CD4-positive, alpha-beta T cell treated with Interleukin-15 for 4 hours (primary cell): ENCODE results near the gene NUDT3.
"Not testable (repeated sequence)": the region's sequence is repeated elsewhere in the genome, so short reads cannot be mapped to it uniquely, and the experiment has no call there.

ENCODE experiments used
- DNase-seq: peaks from one replicate; pipeline ENCODE4 v3.0.0-alpha.2; 2020; ENCODE audit warnings: low spot score

The NUDT3 gene

GRCh38 chr6:34370361-34370760 is 22.1 kb downstream of the NUDT3 start:
- no peak for DNase-seq

DNA sequence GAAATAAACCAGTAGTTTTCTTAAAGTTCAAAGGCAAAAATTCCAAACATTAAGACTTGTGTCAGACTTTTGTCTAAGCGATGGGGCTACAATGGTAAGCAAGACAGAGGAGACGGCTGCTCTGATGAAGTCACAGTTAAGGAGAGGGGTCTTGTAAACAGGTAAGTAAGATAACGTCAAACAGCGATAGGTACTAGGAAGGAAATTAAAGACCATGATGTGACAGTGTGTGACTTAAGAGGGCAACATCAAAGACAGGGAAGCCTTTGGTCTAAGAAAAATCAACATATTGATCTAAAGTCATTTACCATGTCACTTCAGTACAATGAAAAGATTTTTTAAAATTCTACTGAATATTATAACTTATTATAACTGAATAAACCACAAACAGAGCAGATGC is 23.1 kb downstream of the NUDT3 start:
- no peak for DNase-seq

DNA sequence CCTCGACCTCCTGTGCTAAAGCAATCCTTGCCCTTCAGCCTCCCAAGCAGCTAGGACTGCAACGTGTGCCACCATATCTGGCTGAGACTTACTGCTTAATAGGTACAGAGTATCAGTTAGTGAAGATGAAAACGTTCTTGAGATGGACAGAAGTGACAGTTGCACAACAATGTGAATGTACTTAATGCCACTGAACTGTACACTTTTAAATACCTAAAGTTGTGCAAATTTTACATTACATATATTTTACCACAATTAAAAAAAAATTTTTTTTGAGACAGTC is 25.9 kb downstream of the NUDT3 start:
- DNase-seq: no peak

- not testable (repeated sequence) for DNase-seq
Observed at GRCh38 chr6:34365781-34366638, 26.5 kb downstream of the NUDT3 start.

- DNase-seq: not testable (repeated sequence)
Observed at GRCh38 chr6:34363681-34364075, 28.8 kb downstream of the NUDT3 start.

DNA sequence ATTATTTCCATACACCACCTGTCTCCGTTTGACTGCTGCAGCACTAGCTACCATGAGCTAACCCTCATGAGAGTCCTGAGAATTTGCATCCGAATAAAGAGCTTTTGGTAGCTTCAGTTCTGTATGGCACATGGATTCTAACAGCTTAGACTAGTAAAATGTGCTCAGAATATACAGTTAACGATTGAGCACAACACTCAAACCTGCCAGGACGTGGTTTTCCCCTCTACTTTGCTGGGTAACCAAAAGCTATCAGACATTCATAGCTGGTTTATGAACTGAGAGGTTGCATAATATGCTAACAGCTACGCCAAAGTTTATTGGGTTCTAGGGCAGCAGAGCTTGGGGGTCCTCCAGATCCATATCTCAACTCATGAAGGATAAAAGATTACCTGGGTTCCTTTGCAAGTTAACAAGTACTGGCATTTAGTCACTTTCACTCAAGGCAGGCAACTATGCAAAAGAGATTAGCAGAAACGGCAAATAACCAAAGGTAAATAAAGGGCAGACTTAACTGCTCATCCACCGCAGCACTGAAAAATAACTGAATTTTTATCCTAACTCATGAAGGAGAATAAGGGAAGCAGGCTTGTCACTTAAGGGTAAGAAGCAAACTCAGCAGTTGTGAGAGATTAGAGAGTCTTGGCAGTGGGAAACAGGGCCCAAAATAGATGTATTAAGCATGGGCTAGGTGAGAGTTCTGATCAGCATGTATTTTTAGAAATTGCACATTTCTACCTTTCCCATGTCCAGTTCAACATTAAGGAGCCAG is 29.4 kb downstream of the NUDT3 start:
- DNase-seq: no peak

GRCh38 chr6:34362176-34362575 is 30.3 kb downstream of the NUDT3 start:
- DNase-seq: no peak

GRCh38 chr6:34360556-34360955 is 31.9 kb downstream of the NUDT3 start:
- no peak for DNase-seq

DNA sequence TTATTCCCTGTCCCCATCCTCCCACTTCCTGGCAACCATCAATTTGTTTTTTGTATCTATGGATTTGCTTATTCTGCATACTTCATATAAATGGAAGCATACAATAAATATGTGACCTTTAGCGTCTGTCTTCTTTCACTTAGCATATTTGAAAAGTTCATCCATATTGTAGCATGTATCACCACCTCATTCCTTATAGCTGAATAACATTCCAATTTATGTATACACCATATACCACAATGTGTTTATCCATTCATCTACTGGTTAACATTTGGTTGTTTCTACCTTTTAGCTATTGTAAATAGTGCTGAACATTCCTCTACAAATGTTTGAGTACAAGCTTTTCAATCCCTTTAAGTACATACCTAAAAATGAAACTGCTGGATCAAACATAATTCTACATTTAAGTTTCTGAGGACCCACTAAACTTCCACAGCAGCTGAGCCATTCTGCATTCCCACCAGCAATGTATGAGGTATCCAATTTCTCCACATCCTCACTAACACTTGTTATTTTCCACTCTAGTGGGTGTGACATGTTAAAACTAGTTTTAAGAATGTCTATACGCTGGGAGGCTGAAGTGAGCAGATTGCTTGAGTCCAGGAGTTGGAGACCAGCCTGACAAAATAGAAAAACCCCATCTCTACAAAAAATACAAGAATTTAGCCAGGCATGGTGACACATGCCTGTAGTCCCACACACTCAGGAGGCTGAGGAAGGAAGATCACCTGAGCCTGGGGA is 32.9 kb downstream of the NUDT3 start:
- no peak for DNase-seq

DNA sequence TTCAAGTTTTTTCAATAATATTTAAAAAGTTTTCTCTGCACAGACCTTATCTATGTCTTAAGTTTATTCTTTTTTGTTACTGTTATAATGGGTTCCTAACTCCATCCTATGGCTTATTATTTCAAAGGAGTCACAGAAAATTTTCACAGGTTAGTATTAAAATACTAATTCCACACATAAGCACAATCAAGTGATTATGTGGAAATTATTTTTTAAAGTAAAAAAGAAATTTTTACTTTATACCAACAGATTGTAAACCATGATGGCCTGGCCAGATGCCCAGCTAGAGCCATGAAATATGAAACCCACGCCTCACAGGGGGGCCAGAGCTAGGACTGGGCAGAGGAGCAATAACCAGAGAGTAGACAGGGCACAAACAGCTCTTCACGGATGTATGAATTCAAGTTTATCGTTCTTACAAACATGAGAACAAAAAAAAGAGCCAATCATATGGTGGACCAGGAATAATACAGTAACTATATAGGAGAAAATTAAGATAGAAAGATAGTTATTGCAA is 34.0 kb downstream of the NUDT3 start:
- DNase-seq: no peak

- no peak for DNase-seq
Observed at GRCh38 chr6:34357937-34358336, 34.5 kb downstream of the NUDT3 start.

DNA sequence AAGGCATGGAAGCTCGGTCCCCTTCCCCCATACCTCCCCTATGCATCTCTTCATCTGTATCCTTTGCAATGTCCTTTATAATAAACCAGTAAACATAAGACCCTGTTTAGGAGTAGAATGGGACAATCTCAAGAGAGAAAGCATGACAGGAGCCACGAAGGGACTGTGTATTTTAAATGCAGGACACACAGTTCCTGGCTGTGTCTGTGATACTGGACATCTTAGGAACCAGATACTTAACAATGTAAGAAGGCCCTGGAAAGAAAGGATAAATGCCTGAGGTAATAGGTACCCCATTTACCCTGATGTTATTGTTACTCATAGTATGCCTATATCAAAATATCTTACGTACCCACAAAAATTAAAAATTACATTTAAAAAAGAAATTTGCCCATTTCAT is 36.6 kb downstream of the NUDT3 start:
- no peak for DNase-seq

DNA sequence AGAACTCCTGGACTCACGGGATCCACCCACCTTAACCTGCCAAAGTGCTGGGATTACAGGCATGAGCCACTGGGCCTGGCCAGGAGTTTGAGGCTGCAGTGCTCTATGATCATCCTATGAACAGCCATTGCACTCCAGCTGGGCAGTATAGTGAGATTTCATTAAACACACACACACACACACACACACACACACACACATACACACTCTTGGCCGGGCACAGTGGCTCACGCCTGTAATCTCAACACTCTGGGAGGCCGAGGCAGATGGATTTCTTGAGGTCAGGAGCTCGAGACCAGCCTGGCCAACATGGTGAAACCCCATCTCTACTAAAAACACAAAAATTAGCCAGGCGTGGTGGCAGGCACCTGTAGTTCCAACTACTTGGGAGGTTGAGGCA is 38.2 kb downstream of the NUDT3 start:
- not testable (repeated sequence) for DNase-seq

GRCh38 chr6:34353530-34353929 is 38.9 kb downstream of the NUDT3 start:
- DNase-seq: not testable (repeated sequence)

- DNase-seq: no peak
Observed at GRCh38 chr6:34352305-34352937, 40.0 kb downstream of the NUDT3 start.

- DNase-seq: no peak
Observed at GRCh38 chr6:34350934-34351217, 41.6 kb downstream of the NUDT3 start.

- no peak for DNase-seq
Observed at GRCh38 chr6:34350137-34350933, 42.1 kb downstream of the NUDT3 start.

DNA sequence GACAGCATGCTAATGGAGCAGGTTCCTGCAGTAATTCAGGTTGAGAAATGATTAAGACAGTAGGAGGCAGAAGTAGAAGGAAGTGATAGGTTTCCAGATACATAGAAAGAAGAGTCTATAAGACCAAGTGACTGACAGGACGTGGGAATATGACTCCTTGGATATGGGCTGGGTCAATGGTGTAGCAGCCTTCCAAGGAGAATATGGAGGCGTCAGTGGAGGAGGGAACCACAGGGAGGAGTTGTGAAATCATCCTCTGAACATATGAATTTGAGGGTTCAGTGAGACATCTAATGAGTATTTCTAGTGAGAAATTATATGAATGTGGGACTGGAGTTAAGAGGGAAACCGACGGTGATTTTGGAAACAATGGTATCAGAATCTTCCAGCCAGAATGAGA is 43.3 kb downstream of the NUDT3 start:
- DNase-seq: no peak

GRCh38 chr6:34347303-34347702 is 45.2 kb downstream of the NUDT3 start:
- DNase-seq: no peak

DNA sequence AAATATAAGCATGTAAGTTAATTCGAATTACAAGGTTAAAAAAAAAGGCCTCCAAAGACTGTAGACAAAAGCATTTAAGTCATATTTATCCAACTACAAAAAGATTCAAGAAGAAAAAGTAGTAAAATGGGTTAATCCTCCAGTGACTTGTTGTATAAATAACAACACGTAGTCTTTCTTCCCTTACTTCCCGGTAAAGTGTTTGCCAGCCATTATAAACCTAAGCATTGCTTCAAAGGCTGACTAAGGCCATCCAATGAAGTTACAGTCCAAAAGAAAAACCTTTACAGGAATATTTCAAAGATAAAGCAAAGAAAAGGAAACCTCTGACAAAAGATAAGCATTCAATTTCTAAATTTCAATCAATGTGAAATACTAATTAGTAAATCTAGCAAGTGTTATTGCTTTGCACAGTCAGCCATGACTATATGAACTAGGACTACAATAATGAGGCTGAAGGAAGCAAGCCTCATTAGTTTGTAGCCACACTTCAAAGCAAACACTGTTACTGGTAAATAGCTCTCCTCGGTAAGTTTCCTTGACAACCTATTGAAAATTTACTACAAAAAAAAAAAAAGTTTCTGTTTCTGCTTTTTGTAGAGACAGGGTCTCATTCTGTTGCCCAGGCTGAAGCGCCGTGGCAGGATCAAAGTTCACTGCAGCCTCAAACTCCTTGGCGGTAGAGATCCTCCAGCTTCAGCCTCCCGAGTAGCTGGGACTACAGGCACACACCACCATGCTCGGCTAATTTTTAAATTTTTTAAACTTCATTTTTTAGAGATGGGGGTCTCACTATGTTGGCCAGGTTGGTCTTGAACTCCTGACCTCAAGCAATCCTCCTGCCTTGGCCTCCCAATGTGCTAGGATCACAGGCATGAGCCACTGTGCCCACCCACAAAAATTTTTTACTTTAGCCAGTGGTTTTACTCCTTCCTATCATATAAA is 46.0 kb downstream of the NUDT3 start:
- DNase-seq: no peak
